ENCODE results near the gene NPAS1. TPM values are rescaled to one million over a fixed set of nuclear protein-coding genes. Genes with fewer than 3 reads are reported as not detected.

The NPAS1 gene
- total RNA-seq, 1 donor from 2014 or later = 3.9 TPM

- Mint-ChIP-seq H3K9me3 (no peaks in the 10 kb centered on the region), H3K27me3 (ENCODE audit: low read depth) (no peaks in the 10 kb centered on the region), H3K4me3 (no peak overlapping the region), H3K36me3 (no peaks in the 10 kb centered on the region), H3K27ac (peak overlapping the region; percentile 95), H3K4me1 (peaks cover 39% of the 10 kb centered on the region)
- DNase-seq (ENCODE audit: low spot score in 2 of 2, unreplicated experiment in 2 of 2) = peak in 1 of 2 experiments; percentile 55
- TF ChIP-seq CTCF (IDR thresholded peaks at IDR 0.05; ENCODE audit: unreplicated experiment) = no peak
Observed at GRCh38 chr19:46975925-46976782, 43.5 kb upstream of the NPAS1 start.

GRCh38 chr19:46976845-46977320, 42.8 kb upstream of the NPAS1 start:
- Mint-ChIP-seq H3K9me3 (no peaks in the 10 kb centered on the region), H3K4me3 (no peak overlapping the region), H3K27me3 (ENCODE audit: low read depth) (no peaks in the 10 kb centered on the region), H3K27ac (peak overlapping the region; percentile 95), H3K36me3 (no peaks in the 10 kb centered on the region), H3K4me1 (peaks cover 39% of the 10 kb centered on the region)
- DNase-seq (ENCODE audit: low spot score in 2 of 2, unreplicated experiment in 2 of 2) = no peak
- TF ChIP-seq CTCF (IDR thresholded peaks at IDR 0.05; ENCODE audit: unreplicated experiment) = no peak

- Mint-ChIP-seq H3K27ac (peak overlapping the region; percentile 45), H3K9me3 (no peaks in the 10 kb centered on the region), H3K4me1 (peaks cover 39% of the 10 kb centered on the region), H3K36me3 (no peaks in the 10 kb centered on the region), H3K4me3 (no peak overlapping the region), H3K27me3 (ENCODE audit: low read depth) (no peaks in the 10 kb centered on the region)
- no peak for TF ChIP-seq CTCF (IDR thresholded peaks at IDR 0.05; ENCODE audit: unreplicated experiment)
- DNase-seq (ENCODE audit: low spot score in 2 of 2, unreplicated experiment in 2 of 2) = no peak
Observed at GRCh38 chr19:46977548-46977947, 42.1 kb upstream of the NPAS1 start.

- no peak for TF ChIP-seq CTCF (IDR thresholded peaks at IDR 0.05; ENCODE audit: unreplicated experiment)
- Mint-ChIP-seq H3K4me3 (no peak overlapping the region), H3K27me3 (ENCODE audit: low read depth) (no peaks in the 10 kb centered on the region), H3K9me3 (no peaks in the 10 kb centered on the region), H3K4me1 (peaks cover 39% of the 10 kb centered on the region), H3K36me3 (no peaks in the 10 kb centered on the region), H3K27ac (peak overlapping the region; percentile 81)
- DNase-seq (ENCODE audit: low spot score in 2 of 2, unreplicated experiment in 2 of 2) = no peak
Observed at GRCh38 chr19:46978171-46978869, 41.3 kb upstream of the NPAS1 start.

- no peak for TF ChIP-seq CTCF (IDR thresholded peaks at IDR 0.05; ENCODE audit: unreplicated experiment)
- peak overlapping the region; percentile 43 for H3K27ac Mint-ChIP-seq
- H3K4me1 Mint-ChIP-seq = peaks cover 45% of the 10 kb centered on the region
- no peaks in the 10 kb centered on the region for H3K36me3 Mint-ChIP-seq
- no peaks in the 10 kb centered on the region for H3K27me3 Mint-ChIP-seq (ENCODE audit: low read depth)
- no peaks in the 10 kb centered on the region for H3K9me3 Mint-ChIP-seq
- H3K4me3 Mint-ChIP-seq = no peak overlapping the region
- no peak for DNase-seq (ENCODE audit: low spot score in 2 of 2, unreplicated experiment in 2 of 2)
Observed at GRCh38 chr19:46979126-46980105, 40.2 kb upstream of the NPAS1 start.

All from mesothelial cell of epicardium (in vitro differentiated cells).